CD14-positive monocyte (primary cell): Measurements from ENCODE around the gene TAX1BP1. TPM values are rescaled to one million over a fixed set of nuclear protein-coding genes. Genes with fewer than 3 reads are reported as not detected.

Experiments used
- DNase-seq, 3 donors: peaks; one replicate each; pipeline ENCODE4 v3.0.0-alpha.2; 2011 to 2022
- H2AFZ ChIP-seq: 2 replicates; pipeline ENCODE4 v1.6.0; 2012; ENCODE audit warnings: mild to moderate bottlenecking, low read depth, low read length, inconsistent platforms; ENCODE audit not compliant: insufficient read depth, poor library complexity, severe bottlenecking
- H3K27ac ChIP-seq, 2 donors: 1 replicate in 1 of 2; 2 replicates in 1 of 2; pipeline ENCODE4 v1.5.1; 2012 to 2013; ENCODE audit warnings: low read length in 2 of 2, control low read depth in 1 of 2, inconsistent platforms in 1 of 2, low read depth in 1 of 2, mild to moderate bottlenecking in 1 of 2
- H3K27me3 ChIP-seq, 2 donors: one replicate each; pipeline versions ENCODE4 v1.6.0 to v1.6.1; 2011 to 2013; ENCODE audit warnings: low read length in 2 of 2; ENCODE audit not compliant: control insufficient read depth in 2 of 2, insufficient read depth in 2 of 2
- H3K36me3 ChIP-seq, 2 donors: replicated peaks in 1 of 2; 1 replicate in 1 of 2; 2 replicates in 1 of 2; pipeline versions ENCODE4 v1.5.1 to v1.6.1; 2012 to 2013; ENCODE audit warnings: low read length in 2 of 2, control low read depth in 1 of 2, inconsistent platforms in 1 of 2, mild to moderate bottlenecking in 1 of 2; ENCODE audit not compliant: insufficient read depth in 2 of 2, control insufficient read depth in 1 of 2
- H3K4me1 ChIP-seq, 2 donors: 1 replicate in 1 of 2; 2 replicates in 1 of 2; pipeline versions ENCODE4 v1.5.1 to v1.6.1; 2012 to 2013; ENCODE audit warnings: low read length in 2 of 2, control low read depth in 1 of 2, inconsistent platforms in 1 of 2, mild to moderate bottlenecking in 1 of 2, moderate library complexity in 1 of 2; ENCODE audit not compliant: insufficient read depth in 2 of 2, control insufficient read depth in 1 of 2
- H3K4me2 ChIP-seq: replicated peaks from 2 replicates; pipeline ENCODE3; 2012; ENCODE audit warnings: low read length, moderate library complexity, mild to moderate bottlenecking; ENCODE audit not compliant: poor library complexity, severe bottlenecking; ENCODE audit errors: extremely low read depth
- H3K4me3 ChIP-seq, 3 experiments: fragments of 200-600 bp in 1 of 3; sonication (generic) in 1 of 3; replicated peaks in 1 of 3; 1 replicate in 2 of 3; 2 replicates in 1 of 3; pipeline ENCODE4 v1.5.1; 2011 to 2013; ENCODE audit warnings: low read length in 3 of 3, mild to moderate bottlenecking in 3 of 3, control low read depth in 2 of 3, low read depth in 2 of 3, inconsistent platforms in 1 of 3, moderate library complexity in 1 of 3
- H3K79me2 ChIP-seq: 2 replicates; pipeline ENCODE4 v1.6.0; 2012; ENCODE audit warnings: mild to moderate bottlenecking, control low read depth, inconsistent platforms, low read length, moderate library complexity; ENCODE audit not compliant: insufficient read depth
- H3K9ac ChIP-seq: 2 replicates; pipeline ENCODE4 v1.6.0; 2017; ENCODE audit warnings: low read length, mild to moderate bottlenecking; ENCODE audit not compliant: insufficient read depth, poor library complexity, severe bottlenecking
- H3K9me3 ChIP-seq, 2 donors: replicated peaks in 1 of 2; 1 replicate in 1 of 2; 2 replicates in 1 of 2; pipeline versions ENCODE4 v1.5.1 to v1.6.1; 2012 to 2013; ENCODE audit warnings: low read length in 2 of 2, control low read depth in 1 of 2; ENCODE audit not compliant: control insufficient read depth in 1 of 2, insufficient read depth in 1 of 2
- H4K20me1 ChIP-seq: 2 replicates; pipeline ENCODE4 v1.6.0; 2012; ENCODE audit warnings: mild to moderate bottlenecking, low read length, control low read depth, moderate library complexity; ENCODE audit not compliant: insufficient read depth
- H3K27ac Mint-ChIP-seq, 7 donors: one replicate each; pipeline ENCODE4 v1.8.0; 2020; ENCODE audit warnings: mild to moderate bottlenecking in 7 of 7, mixed read lengths in 7 of 7, moderate library complexity in 6 of 7, inconsistent platforms in 2 of 7
- H3K27me3 Mint-ChIP-seq, 3 donors: one replicate each; pipeline ENCODE4 v1.8.0; 2021 to 2022; ENCODE audit warnings: low read depth in 3 of 3, mild to moderate bottlenecking in 3 of 3, mixed read lengths in 3 of 3, moderate library complexity in 3 of 3, inconsistent platforms in 1 of 3
- H3K36me3 Mint-ChIP-seq, 2 donors: one replicate each; pipeline ENCODE4 v1.8.0; 2020; ENCODE audit warnings: mixed read lengths in 2 of 2, inconsistent platforms in 1 of 2, mild to moderate bottlenecking in 1 of 2
- H3K4me1 Mint-ChIP-seq: one replicate; pipeline ENCODE4 v1.8.0; 2020; ENCODE audit warnings: mild to moderate bottlenecking, mixed read lengths
- H3K4me3 Mint-ChIP-seq, 2 donors: one replicate each; pipeline ENCODE4 v1.8.0; 2020; ENCODE audit warnings: mild to moderate bottlenecking in 2 of 2, mixed read lengths in 2 of 2, moderate library complexity in 1 of 2
- H3K9me3 Mint-ChIP-seq, 7 donors: one replicate each; pipeline ENCODE4 v1.8.0; 2020 to 2022; ENCODE audit warnings: mixed read lengths in 7 of 7, mild to moderate bottlenecking in 6 of 7, moderate library complexity in 6 of 7, inconsistent platforms in 2 of 7
- WGBS: methylation state at CpG from one replicate; pipeline ENCODE4 v1.1.5; 2013; ENCODE audit warnings: missing lambda C conversion rate; ENCODE audit not compliant: insufficient coverage; 5-methylcytosine and 5-hydroxymethylcytosine counted together
- intact Hi-C, 2 donors: fragments of 100-400 bp; cut with micrococcal nuclease; formaldehyde crosslinking; loops; one replicate each; pipeline versions ENCODE4 v1.15.0 to v1.15.1; 2023
- polyA plus RNA-seq, 3 donors: library from polyadenylated mRNA; depleted of rRNA in 1 of 3; unstranded in 2 of 3; stranded (reverse) in 1 of 3; fragments of 300-500 nt in 2 of 3; fragments of >200 nt in 1 of 3; fragmentation: Illumina TruSeq in 2 of 3; gene quantifications; 1 replicate in 2 of 3; 2 replicates in 1 of 3; pipeline ENCODE4 v1.2.3, GENCODE V29; 2012 to 2021
- TF ChIP-seq, protein P1 (sequence below): fragments of 200-600 bp; IDR thresholded peaks from one replicate; pipeline ENCODE4 v1.8.0; 2022; ENCODE audit warnings: antibody characterized with exemption, mild to moderate bottlenecking

TAX1BP1 gene
- polyA plus RNA-seq, 3 donors: 62.6 to 106 (median 85.3) TPM

DNA sequence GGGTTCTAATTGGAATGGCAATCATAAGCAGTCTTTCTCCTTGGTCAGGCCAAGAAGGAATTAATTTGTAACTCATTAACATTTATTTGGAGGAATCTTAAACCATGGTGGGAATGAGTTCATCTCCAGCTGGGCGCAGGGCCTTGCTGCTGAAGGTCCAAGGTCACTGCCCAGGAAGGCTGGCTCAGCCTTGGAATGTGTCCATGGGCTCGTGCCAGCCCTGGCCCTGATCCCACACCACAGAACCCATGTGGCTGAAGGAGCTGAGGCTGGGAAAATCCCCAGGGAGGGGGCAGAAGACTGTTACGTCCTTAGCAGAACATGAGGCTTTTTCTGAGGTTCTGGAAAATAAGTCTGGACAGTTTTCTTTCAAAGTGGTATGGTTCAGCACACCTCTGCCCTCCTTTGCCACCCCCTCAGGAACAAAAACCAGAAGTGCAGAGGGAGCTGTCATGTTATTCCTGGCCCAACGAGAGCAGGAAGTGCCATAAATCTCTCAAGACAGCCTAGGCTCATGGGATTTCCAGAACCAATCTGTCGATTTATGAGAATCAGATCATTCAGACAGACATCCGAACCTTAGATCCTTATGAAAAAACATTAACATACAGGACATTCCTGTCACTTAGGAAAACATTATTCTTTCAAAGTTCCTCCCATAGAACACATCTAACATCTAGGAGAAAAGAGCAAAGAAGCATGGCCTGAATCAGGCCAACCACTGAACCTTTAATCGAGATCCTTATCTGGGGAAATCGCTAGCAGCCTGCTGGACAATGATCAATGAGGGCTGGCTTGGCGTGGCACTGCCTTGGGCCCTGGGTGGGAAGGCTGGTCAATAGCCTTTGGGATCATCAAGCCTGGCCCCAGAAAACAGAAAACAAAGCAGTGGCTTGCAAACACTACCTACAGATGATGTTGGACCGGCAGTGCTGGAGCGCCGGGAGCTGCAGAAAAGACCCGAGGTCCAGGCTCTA is 134.3 kb downstream of the TAX1BP1 start:
- WGBS: 79% methylated on average over 8 of the region's 13 CpGs

DNA sequence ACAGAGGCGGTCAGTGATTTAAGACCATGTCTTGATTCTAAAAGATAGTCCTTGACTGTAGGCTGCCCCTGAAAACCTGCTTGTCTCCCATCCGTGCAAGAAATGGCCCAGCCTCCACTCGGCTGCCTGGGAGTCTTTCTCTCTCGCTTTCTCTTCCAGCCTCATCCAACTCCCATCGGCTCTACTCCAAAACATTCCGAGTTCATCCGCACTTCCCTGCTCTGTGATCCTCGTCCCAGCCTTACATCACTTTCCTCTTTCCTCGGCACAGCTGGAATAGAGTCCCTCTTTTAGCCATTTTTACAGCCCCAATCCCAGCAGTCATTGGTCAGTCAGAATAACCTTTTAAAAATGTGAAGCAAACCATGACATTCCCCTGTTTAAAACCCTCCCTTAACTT is 135.1 kb downstream of the TAX1BP1 start:
- H3K27ac Mint-ChIP-seq: no peak overlapping the region
- intact Hi-C loops: no loop called here

More for the DNA sequence above, 134.3 kb downstream of the TAX1BP1 start:
- intact Hi-C loops: no loop called here
- Histone ChIP-seq H3K79me2 (no peaks in the 10 kb centered on the region), H2AFZ (no peak overlapping the region), H3K4me2 (no peak overlapping the region), H4K20me1 (peaks cover 49% of the 10 kb centered on the region), H3K27me3 (no peaks in the 10 kb centered on the region), H3K9ac (no peak overlapping the region), H3K27ac (no peak overlapping the region), H3K4me1 (no peaks in the 10 kb centered on the region), H3K9me3 (no peaks in the 10 kb centered on the region), H3K4me3 (no peak overlapping the region), H3K36me3 (peaks cover 0 to 15% of the 10 kb centered on the region in 2 donors)
- DNase-seq: no peak
- no peak overlapping the region for H3K27ac Mint-ChIP-seq
- H3K36me3 Mint-ChIP-seq: peaks cover 32 to 40% of the 10 kb centered on the region in 2 donors
- no peaks in the 10 kb centered on the region for H3K4me1 Mint-ChIP-seq
- TF ChIP-seq, protein P1, sequence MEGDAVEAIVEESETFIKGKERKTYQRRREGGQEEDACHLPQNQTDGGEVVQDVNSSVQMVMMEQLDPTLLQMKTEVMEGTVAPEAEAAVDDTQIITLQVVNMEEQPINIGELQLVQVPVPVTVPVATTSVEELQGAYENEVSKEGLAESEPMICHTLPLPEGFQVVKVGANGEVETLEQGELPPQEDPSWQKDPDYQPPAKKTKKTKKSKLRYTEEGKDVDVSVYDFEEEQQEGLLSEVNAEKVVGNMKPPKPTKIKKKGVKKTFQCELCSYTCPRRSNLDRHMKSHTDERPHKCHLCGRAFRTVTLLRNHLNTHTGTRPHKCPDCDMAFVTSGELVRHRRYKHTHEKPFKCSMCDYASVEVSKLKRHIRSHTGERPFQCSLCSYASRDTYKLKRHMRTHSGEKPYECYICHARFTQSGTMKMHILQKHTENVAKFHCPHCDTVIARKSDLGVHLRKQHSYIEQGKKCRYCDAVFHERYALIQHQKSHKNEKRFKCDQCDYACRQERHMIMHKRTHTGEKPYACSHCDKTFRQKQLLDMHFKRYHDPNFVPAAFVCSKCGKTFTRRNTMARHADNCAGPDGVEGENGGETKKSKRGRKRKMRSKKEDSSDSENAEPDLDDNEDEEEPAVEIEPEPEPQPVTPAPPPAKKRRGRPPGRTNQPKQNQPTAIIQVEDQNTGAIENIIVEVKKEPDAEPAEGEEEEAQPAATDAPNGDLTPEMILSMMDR: no peak
- peaks cover 0 to 5% (median 0%) of the 10 kb centered on the region in 3 donors for H3K27me3 Mint-ChIP-seq
- no peak overlapping the region for H3K4me3 Mint-ChIP-seq
- H3K9me3 Mint-ChIP-seq: peaks cover 0 to 5% (median 0%) of the 10 kb centered on the region in 7 donors

More for the DNA sequence above, 135.1 kb downstream of the TAX1BP1 start:
- H3K9ac ChIP-seq: no peak overlapping the region
- H3K4me1 Mint-ChIP-seq: no peaks in the 10 kb centered on the region
- no peak for DNase-seq
- no peaks in the 10 kb centered on the region for H3K79me2 ChIP-seq
- peaks cover 0 to 3% (median 0%) of the 10 kb centered on the region in 7 donors for H3K9me3 Mint-ChIP-seq
- H2AFZ ChIP-seq: no peak overlapping the region
- peaks cover 0 to 5% (median 0%) of the 10 kb centered on the region in 3 donors for H3K27me3 Mint-ChIP-seq
- no peak overlapping the region for H3K27ac ChIP-seq
- no peak overlapping the region for H3K4me2 ChIP-seq
- H3K36me3 Mint-ChIP-seq: peaks cover 24 to 35% of the 10 kb centered on the region in 2 donors
- no peaks in the 10 kb centered on the region for H3K27me3 ChIP-seq
- H3K9me3 ChIP-seq: no peaks in the 10 kb centered on the region
- TF ChIP-seq, protein P1: no peak
- over 99% methylated on average over 9 of the region's 9 CpGs for WGBS
- peaks cover 41% of the 10 kb centered on the region for H4K20me1 ChIP-seq
- no peak overlapping the region for H3K4me3 Mint-ChIP-seq
- H3K36me3 ChIP-seq: peaks cover 0 to 15% of the 10 kb centered on the region in 2 donors
- H3K4me1 ChIP-seq: no peaks in the 10 kb centered on the region
- no peak overlapping the region for H3K4me3 ChIP-seq
